ENCODE data around the gene SLAIN2. TPM values are rescaled to one million over a fixed set of nuclear protein-coding genes. Genes with fewer than 3 reads are reported as not detected.
"Not testable (repeated sequence)": the region's sequence is repeated elsewhere in the genome, so short reads cannot be mapped to it uniquely, and the experiment has no call there.

The SLAIN2 gene
- total and polyA plus RNA-seq, 2 experiments from 2014 or later: 21.9 to 27.9 TPM

GRCh38 chr4:48451656-48452055 lies 110.3 kb downstream of the SLAIN2 start:
- H3K36me3 ChIP-seq (ENCODE audit: insufficient read depth); H3K9me3 Mint-ChIP-seq; H3K4me2 ChIP-seq; H3K4me1 ChIP-seq (ENCODE audit: insufficient read depth); H3K27me3 ChIP-seq (ENCODE audit: insufficient read depth); H3K27me3 Mint-ChIP-seq (ENCODE audit: insufficient read depth, low read depth, poor library complexity); H3K9me2 ChIP-seq (ENCODE audit: insufficient read depth); H3K27ac ChIP-seq (ENCODE audit: low read depth); DNase-seq (ENCODE audit: low spot score); H3K27ac Mint-ChIP-seq; ATAC-seq; H2AFZ ChIP-seq; H4K20me1 ChIP-seq (replicated peaks; ENCODE audit: insufficient read depth); H3K4me3 ChIP-seq; H3K4me1 Mint-ChIP-seq; H3K79me2 ChIP-seq (replicated peaks; ENCODE audit: insufficient read depth); H3F3A ChIP-seq (replicated peaks; ENCODE audit: low read depth); H3K36me3 Mint-ChIP-seq (ENCODE audit: low read depth); H3K4me3 Mint-ChIP-seq: not testable (repeated sequence)

GRCh38 chr4:48454591-48454990 lies 113.3 kb downstream of the SLAIN2 start:
- no peaks in the 10 kb centered on the region for H4K20me1 ChIP-seq (replicated peaks; ENCODE audit: insufficient read depth)
- TF ChIP-seq CTCF (conservative IDR thresholded peaks at IDR 0.05; ENCODE audit: low read depth in 2 of 2): no peak
- no peak for TF ChIP-seq EZH2 (IDR thresholded peaks at IDR 0.05; ENCODE audit: low read depth, unreplicated experiment)
- no peaks in the 10 kb centered on the region for H3K4me1 ChIP-seq (ENCODE audit: insufficient read depth)
- Mint-ChIP-seq H3K4me3 (no peak overlapping the region), H3K36me3 (ENCODE audit: low read depth) (no peaks in the 10 kb centered on the region), H3K27me3 (ENCODE audit: insufficient read depth, low read depth, poor library complexity) (no peaks in the 10 kb centered on the region), H3K4me1 (no peaks in the 10 kb centered on the region), H3K27ac (no peak overlapping the region), H3K9me3 (no peaks in the 10 kb centered on the region)
- peaks cover 3% of the 10 kb centered on the region; the same call in 1 of the 2 replicates for H3F3A ChIP-seq (replicated peaks; ENCODE audit: low read depth)
- H3K79me2 ChIP-seq (replicated peaks; ENCODE audit: insufficient read depth): no peaks in the 10 kb centered on the region
- DNase-seq (ENCODE audit: low spot score) (no peak), ATAC-seq (no peak)
- H2AFZ ChIP-seq: no peak overlapping the region
- no peaks in the 10 kb centered on the region for H3K36me3 ChIP-seq (ENCODE audit: insufficient read depth)
- H3K4me2 ChIP-seq: no peak overlapping the region
- H3K9me2 ChIP-seq (ENCODE audit: insufficient read depth): no peaks in the 10 kb centered on the region
- H3K27me3 ChIP-seq (ENCODE audit: insufficient read depth): no peaks in the 10 kb centered on the region
- H3K4me3 ChIP-seq: no peak overlapping the region
- H3K27ac ChIP-seq (ENCODE audit: low read depth): no peak overlapping the region

GRCh38 chr4:48461000-48461399 lies 119.7 kb downstream of the SLAIN2 start:
- no peak for ATAC-seq

More at GRCh38 chr4:48461000-48461399, 119.7 kb downstream of the SLAIN2 start:
- TF ChIP-seq CTCF (conservative IDR thresholded peaks at IDR 0.05; ENCODE audit: low read depth in 2 of 2) (0 out of 4 replicates have a peak, but pooled peaks of 1 of the 2 experiments have one; percentile 2), ZNF331 (CRISPR knock-in tag; IDR thresholded peaks at IDR 0.05; ENCODE audit: low read depth) (no peak)
- Histone ChIP-seq H3K79me2 (replicated peaks; ENCODE audit: insufficient read depth) (no peaks in the 10 kb centered on the region), H3K36me3 (ENCODE audit: insufficient read depth) (no peaks in the 10 kb centered on the region), H3K4me1 (ENCODE audit: insufficient read depth) (no peaks in the 10 kb centered on the region), H3K4me3 (no peak overlapping the region), H3K27ac (ENCODE audit: low read depth) (no peak overlapping the region), H3F3A (replicated peaks; ENCODE audit: low read depth) (no peaks in the 10 kb centered on the region), H3K4me2 (no peak overlapping the region), H4K20me1 (replicated peaks; ENCODE audit: insufficient read depth) (no peaks in the 10 kb centered on the region), H2AFZ (no peak overlapping the region), H3K27me3 (ENCODE audit: insufficient read depth) (no peaks in the 10 kb centered on the region), H3K9me2 (ENCODE audit: insufficient read depth) (no peaks in the 10 kb centered on the region)
- H3K4me3 Mint-ChIP-seq: no peak overlapping the region
- no peak overlapping the region for H3K27ac Mint-ChIP-seq
- peaks cover 5% of the 10 kb centered on the region for H3K27me3 Mint-ChIP-seq (ENCODE audit: insufficient read depth, low read depth, poor library complexity)
- H3K9me3 Mint-ChIP-seq: no peaks in the 10 kb centered on the region
- H3K4me1 Mint-ChIP-seq: no peaks in the 10 kb centered on the region
- H3K36me3 Mint-ChIP-seq (ENCODE audit: low read depth): no peaks in the 10 kb centered on the region
- no peak for DNase-seq (ENCODE audit: low spot score)

All from GM23338 (cell line).